IMR-90 (cell line): ENCODE measurements around the gene MRPL38. TPM values are rescaled to one million over a fixed set of nuclear protein-coding genes. Genes with fewer than 3 reads are reported as not detected.

Experiments used
- ATAC-seq: fragments of 200-7000 bp; cut with Tn5 transposase; 2 replicates; pipeline ENCODE4 v1.9.1; 2020; ENCODE audit warnings: low read depth, mild to moderate bottlenecking, moderate library complexity
- BruUV-seq: library from RNA; stranded (reverse); fragments of 400-500 nt; replicated peaks from 2 replicates; lab custom pipeline; 2021; lab: Mats Ljungman, UMichigan
- CTCF ChIA-PET: fragments of 300-600 bp; formaldehyde crosslinking; extraction: SDS; loops from one replicate; lab custom pipeline; 2021; ENCODE audit warnings: antibody characterized with exemption; lab: Yijun Ruan, JAX
- POLR2A ChIA-PET: fragments of 300-600 bp; sonication (Branson Sonifier 250); formaldehyde crosslinking; loops from one replicate; lab custom pipeline; 2022; ENCODE audit warnings: antibody characterized with exemption; ENCODE audit not compliant: unreplicated experiment; lab: Charles Lee
- DNase-seq: peaks from one replicate; pipeline ENCODE4 v3.0.0; 2013
- H2AFZ ChIP-seq: replicated peaks from 2 replicates; pipeline ENCODE3; 2013; ENCODE audit warnings: low read length, mild to moderate bottlenecking; ENCODE audit not compliant: poor library complexity
- H2AK5ac ChIP-seq: 2 replicates; pipeline ENCODE4 v1.6.1; 2013; ENCODE audit warnings: low read depth, low read length, inconsistent platforms
- H2AK9ac ChIP-seq: replicated peaks from 2 replicates; pipeline ENCODE3; 2013; ENCODE audit warnings: mild to moderate bottlenecking, low read depth, low read length, moderate library complexity; ENCODE audit not compliant: poor library complexity
- H2BK120ac ChIP-seq: 2 replicates; pipeline ENCODE4 v1.6.1; 2013; ENCODE audit warnings: low read depth, low read length, inconsistent platforms
- H2BK15ac ChIP-seq: 3 replicates; pipeline ENCODE4 v1.6.1; 2013; ENCODE audit warnings: low read depth, low read length, inconsistent platforms
- H2BK20ac ChIP-seq: 2 replicates; pipeline ENCODE4 v1.6.1; 2013; ENCODE audit warnings: low read depth, mild to moderate bottlenecking, inconsistent platforms, low read length, moderate library complexity
- H2BK5ac ChIP-seq: 2 replicates; pipeline ENCODE4 v1.6.1; 2013; ENCODE audit warnings: mild to moderate bottlenecking, low read depth, low read length, inconsistent platforms; ENCODE audit not compliant: poor library complexity, severe bottlenecking
- H3K14ac ChIP-seq: replicated peaks from 2 replicates; pipeline ENCODE4 v1.6.1; 2013; ENCODE audit warnings: low read depth, low read length, inconsistent platforms
- H3K18ac ChIP-seq: 2 replicates; pipeline ENCODE4 v1.6.1; 2013; ENCODE audit warnings: low read depth, low read length, control low read depth
- H3K23ac ChIP-seq: 2 replicates; pipeline ENCODE4 v1.6.1; 2013; ENCODE audit warnings: low read depth, low read length, inconsistent platforms
- H3K27ac ChIP-seq: 2 replicates; pipeline ENCODE4 v1.5.1; 2013; ENCODE audit warnings: mild to moderate bottlenecking, control low read depth, low read length; ENCODE audit not compliant: insufficient read depth
- H3K27me3 ChIP-seq: 2 replicates; pipeline ENCODE4 v1.6.1; 2013; ENCODE audit warnings: low read length; ENCODE audit not compliant: control insufficient read depth, insufficient read depth
- H3K36me3 ChIP-seq: 2 replicates; pipeline ENCODE4 v1.6.1; 2013; ENCODE audit warnings: low read length, mixed read lengths; ENCODE audit not compliant: control insufficient read depth, insufficient read depth
- H3K4ac ChIP-seq: 2 replicates; pipeline ENCODE4 v1.6.1; 2013; ENCODE audit warnings: low read depth, low read length, inconsistent platforms
- H3K4me1 ChIP-seq: 2 replicates; pipeline ENCODE4 v1.6.1; 2013; ENCODE audit warnings: low read length, mixed read lengths; ENCODE audit not compliant: control insufficient read depth, insufficient read depth
- H3K4me2 ChIP-seq: 2 replicates; pipeline ENCODE4 v1.6.1; 2013; ENCODE audit warnings: low read depth, mild to moderate bottlenecking, control low read depth, low read length, moderate library complexity
- H3K4me3 ChIP-seq: 2 replicates; pipeline ENCODE4 v1.5.1; 2013; ENCODE audit warnings: low read depth, mild to moderate bottlenecking, control low read depth, low read length, moderate library complexity; ENCODE audit not compliant: insufficient read depth
- H3K56ac ChIP-seq: 2 replicates; pipeline ENCODE4 v1.6.1; 2013; ENCODE audit warnings: low read length, inconsistent platforms; ENCODE audit not compliant: insufficient read depth; ENCODE audit errors: extremely low read depth
- H3K79me1 ChIP-seq, 2 experiments: 2 replicates each; pipeline ENCODE4 v1.6.1; 2013; ENCODE audit warnings: low read length in 2 of 2, inconsistent platforms in 1 of 2, low read depth in 1 of 2
- H3K9ac ChIP-seq: 2 replicates; pipeline ENCODE4 v1.6.1; 2013; ENCODE audit warnings: low read depth, low read length, control low read depth
- H3K9me1 ChIP-seq: 2 replicates; pipeline ENCODE4 v1.6.1; 2013; ENCODE audit warnings: low read length, inconsistent platforms; ENCODE audit not compliant: insufficient read depth
- H3K9me3 ChIP-seq: 2 replicates; pipeline ENCODE4 v1.6.1; 2013; ENCODE audit warnings: low read length; ENCODE audit not compliant: control insufficient read depth, insufficient read depth
- H4K20me1 ChIP-seq: 2 replicates; pipeline ENCODE4 v1.6.1; 2013; ENCODE audit warnings: low read length, inconsistent platforms; ENCODE audit not compliant: insufficient read depth
- H4K5ac ChIP-seq: 2 replicates; pipeline ENCODE4 v1.6.1; 2013; ENCODE audit warnings: mild to moderate bottlenecking, low read depth, low read length, control low read depth
- H4K8ac ChIP-seq, 2 experiments: 2 replicates each; pipeline ENCODE4 v1.6.1; 2013; ENCODE audit warnings: low read depth in 2 of 2, low read length in 2 of 2, control low read depth in 1 of 2, inconsistent platforms in 1 of 2
- H4K91ac ChIP-seq: 2 replicates; pipeline ENCODE4 v1.6.1; 2013; ENCODE audit warnings: low read depth, low read length, inconsistent platforms; ENCODE audit not compliant: insufficient read depth
- CEBPB ChIP-seq: IDR thresholded peaks from 2 replicates; pipeline ENCODE4 v1.6.1; 2012; ENCODE audit warnings: low read depth, low read length, improper control_type of control experiment
- CTCF ChIP-seq: conservative IDR thresholded peaks from 2 replicates; pipeline ENCODE4 v1.5.1; 2012; ENCODE audit warnings: mild to moderate bottlenecking, low read depth, low read length, improper control_type of control experiment
- WGBS, 2 experiments: methylation state at CpG; one replicate each; pipeline versions ENCODE4 v1.1.5 to v1.1.7; 2013; ENCODE audit warnings: missing lambda C conversion rate in 2 of 2; ENCODE audit not compliant: insufficient read length in 1 of 2; ENCODE audit errors: extremely low coverage in 2 of 2; 5-methylcytosine and 5-hydroxymethylcytosine counted together
- dilution Hi-C: fragments of 300-500 bp; cut with HindIII; formaldehyde crosslinking; loops from one replicate; pipeline ENCODE4 v1.14.3; 2018; ENCODE audit warnings: low sequenced_read_pairs; ENCODE audit not compliant: unreplicated experiment
- in situ Hi-C: fragments of 300-500 bp; cut with MboI; formaldehyde crosslinking; loops from 3 replicates; pipeline ENCODE4 v1.14.3; 2019; ENCODE audit warnings: low sequenced_read_pairs, inconsistent platforms, mixed read lengths
- intact Hi-C: fragments of 100-400 bp; cut with micrococcal nuclease; formaldehyde crosslinking; loops from 2 replicates; pipeline ENCODE4 v1.10.0; 2022
- polyA plus RNA-seq, 3 experiments: library from polyadenylated mRNA; depleted of rRNA; stranded (reverse); fragments of >200 nt; gene quantifications; 2 replicates each; pipeline ENCODE4 v1.2.3, GENCODE V29; 2012; ENCODE audit warnings: low replicate concordance in 1 of 3
- total RNA-seq: library from RNA; depleted of rRNA; stranded (reverse); fragments of >200 nt; gene quantifications from 2 replicates; pipeline ENCODE4 v1.2.3, GENCODE V29; 2012

Gene MRPL38
- total and polyA plus RNA-seq, 2 of the 4 experiments (the other 2 are of a cell fraction), result 13.3 to 42.5 TPM

- dilution Hi-C loops (no loop called here), intact Hi-C loops (no loop called here), in situ Hi-C loops (no loop called here)
- H3K23ac ChIP-seq, result peak overlapping the region; percentile 50; the same call in 1 of the 2 replicates
- 23% methylated on average over 17 of the region's 28 CpGs; no CpG with 5 or more reads in 1 of the 2 experiments for WGBS, 2 experiments
- H3K9me3 ChIP-seq, result no peaks in the 10 kb centered on the region
- peaks cover 10% of the 10 kb centered on the region; the same call in 1 of the 2 replicates for H3K9me1 ChIP-seq
- BruUV-seq, result no TSS peak
- peaks cover 7% of the 10 kb centered on the region; the same call in 1 of the 2 replicates for H3K4me1 ChIP-seq
- peak overlapping the region; percentile 45 for H3K4me3 ChIP-seq
- no peaks in the 10 kb centered on the region for H3K27me3 ChIP-seq
- peak overlapping the region; percentile 38 to 73 for H4K8ac ChIP-seq
- H2BK120ac ChIP-seq, result peak overlapping the region; percentile 6; the same call in 1 of the 2 replicates
- H2BK20ac ChIP-seq, result no peak overlapping the region
- peak overlapping the region; percentile 95 for H3K4me2 ChIP-seq
- peak overlapping the region; percentile 30 for H3K4ac ChIP-seq
- peak overlapping the region; percentile 96 for H2AK9ac ChIP-seq
- H3K14ac ChIP-seq, result peak overlapping the region; percentile 39
- H3K27ac ChIP-seq, result peak overlapping the region; percentile 28
- ATAC-seq, result peak; percentile 1
- H2AFZ ChIP-seq, result peak overlapping the region; percentile 41
- H2BK5ac ChIP-seq, result no peak overlapping the region
- peaks cover 4% of the 10 kb centered on the region; the same call in 1 of the 2 replicates for H4K20me1 ChIP-seq
- H3K18ac ChIP-seq, result peak overlapping the region; percentile 37; the same call in 1 of the 2 replicates
- no peak for TF ChIP-seq CEBPB
- TF ChIP-seq CTCF, result peak; percentile 39
- DNase-seq, result no peak
- ChIA-PET CTCF (interaction anchor here (0.6 to 1.3 kb wide), 2 partner anchors 112 to 294 kb away, joined by 3 read pairs; no protein-coding TSS in a partner anchor), POLR2A (interaction anchor here (0.6 to 1.8 kb wide), 2 partner anchors 40 to 116 kb away, joined by 6 to 7 read pairs; partner anchors contain the start of gene WBP2)
- H3K56ac ChIP-seq, result no peak overlapping the region
- peaks cover 27% of the 10 kb centered on the region for H3K36me3 ChIP-seq
- H3K79me1 ChIP-seq, result peaks cover 9 to 44% of the 10 kb centered on the region in 2 experiments; a peak in 3 of 4 replicates
- H4K5ac ChIP-seq, result peak overlapping the region; percentile 83
- H4K91ac ChIP-seq, result peak overlapping the region; percentile 18; the same call in 1 of the 2 replicates
- H2BK15ac ChIP-seq, result no peak overlapping the region; the same call in 2 of the 3 replicates
- H3K9ac ChIP-seq, result peak overlapping the region; percentile 59
- peak overlapping the region; percentile 72 for H2AK5ac ChIP-seq
These were observed 9.1 kb downstream of the MRPL38 start for GRCh38 chr17:75895370-75896155.
